Measurements from ENCODE around the gene CTNS. TPM values are rescaled to one million over a fixed set of nuclear protein-coding genes. Genes with fewer than 3 reads are reported as not detected.

The CTNS gene
- polyA plus RNA-seq, 1 donor (not counting 4 experiments of a cell fraction or from before 2014, with no cell fraction given), result 7.4 TPM

DNA sequence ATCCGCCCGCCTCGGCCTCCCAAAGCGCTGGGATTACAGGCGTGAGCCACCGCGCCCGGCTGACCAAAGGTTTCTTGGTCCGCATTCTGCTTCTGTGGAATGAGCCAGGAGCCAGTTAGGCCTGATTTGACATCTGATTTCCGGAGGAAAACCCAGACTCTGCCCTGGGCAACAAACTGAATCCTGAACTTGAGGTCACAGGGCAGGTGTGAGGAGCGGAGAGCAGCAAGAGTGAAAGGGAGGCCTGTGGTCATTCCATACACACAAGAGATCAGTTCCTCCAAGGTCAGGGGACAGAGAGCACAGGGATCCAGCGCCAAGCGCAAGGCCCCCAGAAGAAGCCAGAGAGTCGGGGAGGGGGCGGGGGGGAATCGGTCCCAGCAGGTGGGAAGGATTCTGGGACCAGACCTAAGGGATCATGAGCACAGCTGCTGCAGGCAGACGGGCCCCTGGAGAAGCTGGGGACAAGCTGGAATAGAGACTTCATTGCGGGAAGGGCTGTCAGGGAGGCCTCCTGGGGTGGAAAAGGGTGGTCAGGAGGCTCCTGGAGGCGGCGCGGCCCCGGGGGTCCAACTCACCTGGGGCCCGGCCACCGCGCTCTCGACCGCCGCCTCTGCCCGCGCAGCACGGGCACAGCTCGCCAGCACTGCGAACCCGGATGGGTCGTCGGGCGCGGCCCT is 946 bp upstream of the CTNS start:
- no peak for TF ChIP-seq EZH2 (IDR thresholded peaks at IDR 0.05; ENCODE audit: low read length)
- TF ChIP-seq, protein P1, sequence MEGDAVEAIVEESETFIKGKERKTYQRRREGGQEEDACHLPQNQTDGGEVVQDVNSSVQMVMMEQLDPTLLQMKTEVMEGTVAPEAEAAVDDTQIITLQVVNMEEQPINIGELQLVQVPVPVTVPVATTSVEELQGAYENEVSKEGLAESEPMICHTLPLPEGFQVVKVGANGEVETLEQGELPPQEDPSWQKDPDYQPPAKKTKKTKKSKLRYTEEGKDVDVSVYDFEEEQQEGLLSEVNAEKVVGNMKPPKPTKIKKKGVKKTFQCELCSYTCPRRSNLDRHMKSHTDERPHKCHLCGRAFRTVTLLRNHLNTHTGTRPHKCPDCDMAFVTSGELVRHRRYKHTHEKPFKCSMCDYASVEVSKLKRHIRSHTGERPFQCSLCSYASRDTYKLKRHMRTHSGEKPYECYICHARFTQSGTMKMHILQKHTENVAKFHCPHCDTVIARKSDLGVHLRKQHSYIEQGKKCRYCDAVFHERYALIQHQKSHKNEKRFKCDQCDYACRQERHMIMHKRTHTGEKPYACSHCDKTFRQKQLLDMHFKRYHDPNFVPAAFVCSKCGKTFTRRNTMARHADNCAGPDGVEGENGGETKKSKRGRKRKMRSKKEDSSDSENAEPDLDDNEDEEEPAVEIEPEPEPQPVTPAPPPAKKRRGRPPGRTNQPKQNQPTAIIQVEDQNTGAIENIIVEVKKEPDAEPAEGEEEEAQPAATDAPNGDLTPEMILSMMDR (optimal IDR thresholded peaks at IDR 0.05 in 1 of 3, IDR thresholded peaks at IDR 0.05 in 1 of 3, conservative IDR thresholded peaks at IDR 0.05 in 1 of 3; ENCODE audit: extremely low read depth in 1 of 3, insufficient read depth in 2 of 3, low read length in 3 of 3), result no peak
- H4K20me1 ChIP-seq (ENCODE audit: control insufficient read depth, extremely low read depth, insufficient read depth, low read length), result no peaks in the 10 kb centered on the region
- peak overlapping the region; percentile 95 for H3K9ac ChIP-seq (ENCODE audit: control insufficient read depth, extremely low read depth, insufficient read depth, low read length)
- dilution Hi-C loops (cut with MboI; ENCODE audit: extremely low pct_ligation_motif_present, low sequenced_read_pairs), result no loop called here
- peaks cover 0 to 5% of the 10 kb centered on the region in 2 experiments for H3K36me3 ChIP-seq (ENCODE audit: control insufficient read depth in 2 of 2, extremely low read depth in 1 of 2, insufficient read depth in 2 of 2, low read length in 2 of 2)
- DNase-seq (ENCODE audit: low read depth, low spot score) (no peak), FAIRE-seq (no peak)
- H3K27ac ChIP-seq (ENCODE audit: control insufficient read depth, insufficient read depth, low read length), result peak overlapping the region; percentile 95
- peaks cover 5% of the 10 kb centered on the region for H3K4me1 ChIP-seq (ENCODE audit: control insufficient read depth, extremely low read depth, insufficient read depth, low read length)
- H2AFZ ChIP-seq (ENCODE audit: control insufficient read depth, low read length), result peak overlapping the region; percentile 91
- H3K4me2 ChIP-seq (ENCODE audit: control insufficient read depth, extremely low read depth, insufficient read depth, low read depth, low read length), result peak overlapping the region; percentile 88
- H3K9me3 ChIP-seq (ENCODE audit: control insufficient read depth, low read depth, low read length), result no peaks in the 10 kb centered on the region
- H3K27me3 ChIP-seq (ENCODE audit: control insufficient read depth, extremely low read depth, insufficient read depth, low read length), result no peaks in the 10 kb centered on the region
- H3K4me3 ChIP-seq (ENCODE audit: control insufficient read depth in 2 of 3, extremely low read depth in 1 of 3, insufficient read depth in 2 of 3, low read depth in 1 of 3, low read length in 3 of 3), result peak overlapping the region; percentile 73 to 99 (median 85)
- H3K79me2 ChIP-seq (ENCODE audit: control insufficient read depth, insufficient read depth, low read length), result peaks cover 16% of the 10 kb centered on the region
- peaks cover 2% of the 10 kb centered on the region for H3K9me1 ChIP-seq (ENCODE audit: control insufficient read depth, extremely low read depth, insufficient read depth, low read length)

DNA sequence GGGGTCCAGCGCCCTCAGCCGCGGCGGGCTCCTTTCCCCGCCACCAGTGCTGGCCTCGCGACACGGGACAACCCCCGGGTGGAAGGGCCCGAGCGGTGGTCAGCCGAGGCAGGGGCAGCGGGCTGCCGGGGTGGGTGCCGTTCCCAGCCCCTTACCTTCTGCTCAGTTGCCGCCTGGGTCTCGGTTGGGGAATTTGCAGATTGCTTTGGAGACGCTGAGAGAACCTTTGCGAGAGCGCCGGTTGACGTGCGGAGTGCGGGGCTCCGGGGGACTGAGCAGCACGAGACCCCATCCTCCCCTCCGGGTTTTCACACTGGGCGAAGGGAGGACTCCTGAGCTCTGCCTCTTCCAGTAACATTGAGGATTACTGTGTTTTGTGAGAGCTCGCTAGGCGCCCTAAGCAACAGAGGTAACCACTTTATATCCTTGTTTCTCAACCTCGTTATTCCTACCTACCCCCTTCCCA is 381 bp downstream of the CTNS start:
- peak overlapping the region; percentile 95 for H3K9ac ChIP-seq (ENCODE audit: control insufficient read depth, extremely low read depth, insufficient read depth, low read length)
- peak overlapping the region; percentile 92 for H2AFZ ChIP-seq (ENCODE audit: control insufficient read depth, low read length)
- H4K20me1 ChIP-seq (ENCODE audit: control insufficient read depth, extremely low read depth, insufficient read depth, low read length), result no peaks in the 10 kb centered on the region

More for the DNA sequence above, 381 bp downstream of the CTNS start:
- peaks cover 2% of the 10 kb centered on the region for H3K9me1 ChIP-seq (ENCODE audit: control insufficient read depth, extremely low read depth, insufficient read depth, low read length)
- H3K27ac ChIP-seq (ENCODE audit: control insufficient read depth, insufficient read depth, low read length), result peak overlapping the region; percentile 95
- H3K36me3 ChIP-seq (ENCODE audit: control insufficient read depth in 2 of 2, extremely low read depth in 1 of 2, insufficient read depth in 2 of 2, low read length in 2 of 2), result peaks cover 3 to 8% of the 10 kb centered on the region in 2 experiments
- no peaks in the 10 kb centered on the region for H3K9me3 ChIP-seq (ENCODE audit: control insufficient read depth, low read depth, low read length)
- peaks cover 5% of the 10 kb centered on the region for H3K4me1 ChIP-seq (ENCODE audit: control insufficient read depth, extremely low read depth, insufficient read depth, low read length)
- DNase-seq (ENCODE audit: low read depth, low spot score) (no peak), FAIRE-seq (no peak)
- dilution Hi-C loops (cut with MboI; ENCODE audit: extremely low pct_ligation_motif_present, low sequenced_read_pairs), result no loop called here
- peak overlapping the region; percentile 96 for H3K4me2 ChIP-seq (ENCODE audit: control insufficient read depth, extremely low read depth, insufficient read depth, low read depth, low read length)
- H3K79me2 ChIP-seq (ENCODE audit: control insufficient read depth, insufficient read depth, low read length), result peaks cover 16% of the 10 kb centered on the region
- TF ChIP-seq EZH2 (IDR thresholded peaks at IDR 0.05; ENCODE audit: low read length), result no peak
- TF ChIP-seq, protein P1 (optimal IDR thresholded peaks at IDR 0.05 in 1 of 3, IDR thresholded peaks at IDR 0.05 in 1 of 3, conservative IDR thresholded peaks at IDR 0.05 in 1 of 3; ENCODE audit: extremely low read depth in 1 of 3, insufficient read depth in 2 of 3, low read length in 3 of 3), result no peak
- no peaks in the 10 kb centered on the region for H3K27me3 ChIP-seq (ENCODE audit: control insufficient read depth, extremely low read depth, insufficient read depth, low read length)
- peak overlapping the region; percentile 73 to 99 (median 85) for H3K4me3 ChIP-seq (ENCODE audit: control insufficient read depth in 2 of 3, extremely low read depth in 1 of 3, insufficient read depth in 2 of 3, low read depth in 1 of 3, low read length in 3 of 3)

Data from keratinocyte (primary cell).